Neuronal stem cell (in vitro differentiated cells): ENCODE measurements around the gene SLC22A1.
"Not testable (repeated sequence)": the region's sequence is repeated elsewhere in the genome, so short reads cannot be mapped to it uniquely, and the experiment has no call there.

Experiments used
- DNase-seq: peaks from one replicate; pipeline ENCODE4 v3.0.0-alpha.2; 2013; ENCODE audit warnings: low spot score
- H2AFZ ChIP-seq: one replicate; pipeline ENCODE4 v1.6.1; 2013; ENCODE audit warnings: mild to moderate bottlenecking, low read length, inconsistent platforms
- H2AK5ac ChIP-seq: 2 replicates; pipeline ENCODE4 v1.6.1; 2013; ENCODE audit warnings: low read depth, mild to moderate bottlenecking, inconsistent platforms, low read length, moderate library complexity, mixed read lengths
- H2BK120ac ChIP-seq: 2 replicates; pipeline ENCODE4 v1.6.1; 2013; ENCODE audit warnings: low read depth, mild to moderate bottlenecking, inconsistent platforms, low read length, moderate library complexity, mixed read lengths
- H2BK12ac ChIP-seq: one replicate; pipeline ENCODE4 v1.6.1; 2013; ENCODE audit warnings: low read length, inconsistent platforms
- H2BK15ac ChIP-seq: 2 replicates; pipeline ENCODE4 v1.6.1; 2013; ENCODE audit warnings: mild to moderate bottlenecking, low read length, inconsistent platforms, mixed read lengths
- H2BK5ac ChIP-seq: one replicate; pipeline ENCODE4 v1.6.1; 2013; ENCODE audit warnings: inconsistent platforms, mild to moderate bottlenecking, low read length, moderate library complexity
- H3K14ac ChIP-seq: one replicate; pipeline ENCODE4 v1.6.1; 2013; ENCODE audit warnings: low read length, inconsistent platforms
- H3K18ac ChIP-seq: 2 replicates; pipeline ENCODE4 v1.6.1; 2013; ENCODE audit warnings: low read length, inconsistent platforms
- H3K23ac ChIP-seq: 2 replicates; pipeline ENCODE4 v1.6.1; 2013; ENCODE audit warnings: low read depth, mild to moderate bottlenecking, mixed read lengths, low read length, inconsistent platforms; ENCODE audit not compliant: poor library complexity
- H3K27ac ChIP-seq: replicated peaks from 3 replicates; pipeline ENCODE4 v1.5.1; 2013; ENCODE audit warnings: low read length, inconsistent platforms
- H3K27me3 ChIP-seq, 3 experiments: 2 replicates each; pipeline ENCODE4 v1.6.1; 2013; ENCODE audit warnings: low read length in 3 of 3, mild to moderate bottlenecking in 2 of 3, inconsistent platforms in 1 of 3, low read depth in 1 of 3, mixed read lengths in 1 of 3, moderate library complexity in 1 of 3; ENCODE audit not compliant: control insufficient read depth in 3 of 3, insufficient read depth in 3 of 3
- H3K36me3 ChIP-seq, 2 donors: replicated peaks in 1 of 2; 2 replicates each; pipeline ENCODE4 v1.6.1; 2013; ENCODE audit warnings: low read length in 2 of 2; ENCODE audit not compliant: control insufficient read depth in 2 of 2, insufficient read depth in 2 of 2
- H3K4ac ChIP-seq: 2 replicates; pipeline ENCODE4 v1.6.1; 2013; ENCODE audit warnings: inconsistent platforms, mild to moderate bottlenecking, low read length, moderate library complexity
- H3K4me1 ChIP-seq, 2 donors: 1 replicate in 1 of 2; 2 replicates in 1 of 2; pipeline ENCODE4 v1.6.1; 2013; ENCODE audit warnings: low read length in 2 of 2, low read depth in 1 of 2; ENCODE audit not compliant: control insufficient read depth in 2 of 2, insufficient read depth in 1 of 2
- H3K4me2 ChIP-seq: one replicate; pipeline ENCODE4 v1.6.1; 2013; ENCODE audit warnings: mild to moderate bottlenecking, low read length, inconsistent platforms; ENCODE audit not compliant: insufficient read depth, poor library complexity, severe bottlenecking
- H3K4me3 ChIP-seq, 2 donors: 2 replicates each; pipeline ENCODE4 v1.5.1; 2013; ENCODE audit warnings: low read length in 2 of 2, mild to moderate bottlenecking in 2 of 2, inconsistent platforms in 1 of 2, moderate library complexity in 1 of 2
- H3K79me1 ChIP-seq: one replicate; pipeline ENCODE4 v1.6.1; 2013; ENCODE audit warnings: low read depth, mild to moderate bottlenecking, inconsistent platforms, low read length, moderate library complexity
- H3K9ac ChIP-seq: one replicate; pipeline ENCODE4 v1.6.1; 2013; ENCODE audit warnings: mild to moderate bottlenecking, low read depth, low read length, inconsistent platforms; ENCODE audit not compliant: poor library complexity
- H3K9me3 ChIP-seq, 2 donors: replicated peaks in 1 of 2; 2 replicates each; pipeline versions ENCODE3 to v1.6.1; 2013; ENCODE audit warnings: low read length in 2 of 2, mild to moderate bottlenecking in 2 of 2, inconsistent platforms in 1 of 2, low read depth in 1 of 2, mixed read lengths in 1 of 2, moderate library complexity in 1 of 2; ENCODE audit not compliant: control insufficient read depth in 2 of 2, insufficient read depth in 1 of 2
- H4K8ac ChIP-seq: one replicate; pipeline ENCODE4 v1.6.1; 2013; ENCODE audit warnings: low read depth, mild to moderate bottlenecking, inconsistent platforms, low read length, moderate library complexity
- H4K91ac ChIP-seq: one replicate; pipeline ENCODE4 v1.6.1; 2013; ENCODE audit warnings: low read length, low read depth, mild to moderate bottlenecking, inconsistent platforms; ENCODE audit not compliant: poor library complexity
- WGBS, 2 donors: extraction: QIAGEN DNeasy Blood & Tissue Kit; methylation state at CpG; one replicate each; pipeline ENCODE4 v1.1.7; 2013; ENCODE audit warnings: missing lambda C conversion rate in 2 of 2, mixed read lengths in 1 of 2; ENCODE audit not compliant: insufficient read length in 2 of 2, insufficient replicate concordance in 1 of 2; ENCODE audit errors: extremely low coverage in 2 of 2; 5-methylcytosine and 5-hydroxymethylcytosine counted together

SLC22A1 gene

GRCh38 chr6:160111806-160112205 lies 9.8 kb upstream of the SLC22A1 start:
- H3K27ac ChIP-seq, result no peak overlapping the region
- no peaks in the 10 kb centered on the region for H3K79me1 ChIP-seq
- H3K23ac ChIP-seq, result no peak overlapping the region
- H2BK15ac ChIP-seq, result no peak overlapping the region
- H4K8ac ChIP-seq, result no peak overlapping the region
- DNase-seq, result no peak
- H3K4me1 ChIP-seq, result peaks cover 0 to 3% of the 10 kb centered on the region in 2 donors
- H2AK5ac ChIP-seq, result no peak overlapping the region
- no peak overlapping the region for H2AFZ ChIP-seq
- no peak overlapping the region for H4K91ac ChIP-seq
- H3K36me3 ChIP-seq, result peaks cover 0 to 48% of the 10 kb centered on the region in 2 donors
- H3K4ac ChIP-seq, result no peak overlapping the region
- no peaks in the 10 kb centered on the region for H3K27me3 ChIP-seq
- H3K4me3 ChIP-seq, result no peak overlapping the region
- H3K9ac ChIP-seq, result no peak overlapping the region
- no peak overlapping the region for H2BK5ac ChIP-seq
- WGBS, 2 donors, result no CpG with 5 or more reads among the region's 4 CpGs
- H3K14ac ChIP-seq, result no peak overlapping the region
- H3K4me2 ChIP-seq, result no peak overlapping the region
- H2BK12ac ChIP-seq, result no peak overlapping the region
- H2BK120ac ChIP-seq, result no peak overlapping the region
- H3K9me3 ChIP-seq, result peaks cover 0 to 3% of the 10 kb centered on the region in 2 donors
- H3K18ac ChIP-seq, result no peak overlapping the region

- no peak overlapping the region for H2BK15ac ChIP-seq
- whole genome bisulfite sequencing, 2 donors, result no CpG with 5 or more reads among the region's 6 CpGs
- no peak overlapping the region for H4K91ac ChIP-seq
- H2BK5ac ChIP-seq, result no peak overlapping the region
- H3K9me3 ChIP-seq, result peaks cover 8 to 9% of the 10 kb centered on the region in 2 donors
- no peak overlapping the region for H2AK5ac ChIP-seq
- H3K23ac ChIP-seq, result no peak overlapping the region
- H3K18ac ChIP-seq, result no peak overlapping the region
- H2BK12ac ChIP-seq, result no peak overlapping the region
- H3K79me1 ChIP-seq, result no peaks in the 10 kb centered on the region
- H3K4me1 ChIP-seq, result peaks cover 0 to 3% of the 10 kb centered on the region in 2 donors
- no peak overlapping the region for H2BK120ac ChIP-seq
- no peak overlapping the region for H3K4me2 ChIP-seq
- DNase-seq, result no peak
- no peak overlapping the region for H3K9ac ChIP-seq
- H3K27me3 ChIP-seq, result no peaks in the 10 kb centered on the region
- no peak overlapping the region for H4K8ac ChIP-seq
- H3K27ac ChIP-seq, result no peak overlapping the region
- no peak overlapping the region for H2AFZ ChIP-seq
- H3K4me3 ChIP-seq, result no peak overlapping the region
- no peak overlapping the region for H3K14ac ChIP-seq
- H3K36me3 ChIP-seq, result peaks cover 0 to 38% of the 10 kb centered on the region in 2 donors
- no peak overlapping the region for H3K4ac ChIP-seq
These were observed 8.9 kb upstream of the SLC22A1 start for GRCh38 chr6:160112628-160113299.

DNA sequence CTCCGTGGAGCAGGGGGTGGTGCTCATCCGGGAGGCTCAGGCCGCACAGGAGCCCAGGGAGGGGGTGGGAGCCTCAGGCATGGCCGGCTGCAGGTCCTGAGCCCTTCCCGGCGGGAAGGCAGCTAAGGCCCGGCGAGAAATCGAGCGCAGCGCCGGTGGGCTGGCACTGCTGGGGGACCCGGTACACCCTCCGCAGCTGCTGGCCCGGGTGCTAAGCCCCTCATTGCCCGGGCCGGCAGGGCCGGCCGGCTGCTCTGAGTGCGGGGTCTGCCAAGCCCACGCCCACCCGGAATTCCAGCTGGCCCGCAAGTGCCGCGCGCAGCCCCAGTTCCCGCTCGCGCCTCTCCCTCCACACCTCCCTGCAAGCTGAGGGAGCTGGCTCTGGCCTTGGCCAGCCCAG lies 7.1 kb upstream of the SLC22A1 start:
- H2BK120ac ChIP-seq, H3K23ac ChIP-seq, H3K4me3 ChIP-seq, H4K91ac ChIP-seq, H4K8ac ChIP-seq, H3K14ac ChIP-seq, H3K4me2 ChIP-seq, H3K9ac ChIP-seq, H3K4me1 ChIP-seq, H2AFZ ChIP-seq, DNase-seq, H3K4ac ChIP-seq, H3K27ac ChIP-seq, H3K79me1 ChIP-seq, H2BK5ac ChIP-seq, H2BK12ac ChIP-seq, H3K18ac ChIP-seq, H2BK15ac ChIP-seq, H3K27me3 ChIP-seq, H2AK5ac ChIP-seq: not testable (repeated sequence)
- peaks cover 9 to 20% of the 10 kb centered on the region in 2 donors for H3K9me3 ChIP-seq
- WGBS, 2 donors, result no CpG with 5 or more reads among the region's 29 CpGs
- H3K36me3 ChIP-seq, result peaks cover 0 to 25% of the 10 kb centered on the region in 2 donors

- Histone ChIP-seq H2AFZ (no peak overlapping the region), H3K4me3 (peak overlapping the region in 1 of 2 donors; percentile 47), H2BK120ac (no peak overlapping the region), H3K4me2 (no peak overlapping the region), H4K8ac (no peak overlapping the region), H3K27ac (no peak overlapping the region), H2BK5ac (no peak overlapping the region), H3K9ac (no peak overlapping the region), H3K23ac (no peak overlapping the region), H3K36me3 (peaks cover 0 to 16% of the 10 kb centered on the region in 2 donors), H3K18ac (no peak overlapping the region), H3K4me1 (peaks cover 0 to 6% of the 10 kb centered on the region in 2 donors), H3K14ac (no peak overlapping the region), H3K79me1 (no peaks in the 10 kb centered on the region), H3K9me3 (peaks cover 9 to 20% of the 10 kb centered on the region in 2 donors), H2AK5ac (no peak overlapping the region), H2BK15ac (no peak overlapping the region), H2BK12ac (no peak overlapping the region), H4K91ac (no peak overlapping the region), H3K4ac (no peak overlapping the region), H3K27me3 (no peaks in the 10 kb centered on the region)
- DNase-seq, result no peak
- WGBS, 2 donors, result no CpG with 5 or more reads among the region's 3 CpGs
These were observed 6.2 kb upstream of the SLC22A1 start for GRCh38 chr6:160115421-160115820.
